ENCODE results near the gene CERS3.

The CERS3 gene

DNA sequence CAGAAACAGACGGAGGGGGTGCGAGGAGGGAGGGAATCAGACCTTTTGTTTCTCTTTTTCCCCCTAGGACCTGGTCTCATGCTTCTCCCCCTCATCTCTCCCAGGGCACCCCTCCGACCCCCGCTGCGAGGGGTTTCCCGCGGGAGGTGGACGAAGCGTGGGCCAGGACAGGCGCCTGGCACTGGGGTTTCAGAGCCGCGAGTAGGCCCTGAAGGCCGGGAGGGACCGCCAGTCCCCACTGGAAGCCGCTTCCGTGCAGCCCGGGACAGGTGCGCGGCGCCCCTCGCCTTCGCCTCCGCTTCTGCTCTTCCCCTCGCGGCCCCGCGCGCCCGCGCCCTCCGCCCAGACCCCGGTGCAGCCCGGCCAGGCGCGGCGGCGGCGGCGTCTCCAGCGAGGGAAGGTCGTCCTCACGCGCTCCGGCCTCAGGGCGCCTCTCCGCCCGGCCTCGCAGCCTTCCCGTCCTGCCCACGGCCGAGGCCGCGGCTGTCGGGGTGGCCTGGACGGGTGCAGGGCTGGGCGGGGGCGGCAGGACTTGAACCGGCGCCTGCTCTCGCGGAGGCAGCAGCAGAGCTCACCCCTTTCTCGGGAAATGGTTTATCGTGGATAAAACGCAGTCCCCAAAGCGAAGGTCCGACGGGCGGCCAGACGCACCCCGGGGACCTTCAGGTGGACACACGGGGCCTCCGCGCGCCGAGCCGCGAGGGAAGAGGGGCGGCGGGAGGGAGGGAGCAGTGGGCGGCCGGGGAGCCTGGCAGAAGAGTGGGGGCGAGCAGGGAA is 155.4 kb downstream of the CERS3 start:
- FAIRE-seq (no peak), DNase-seq (ENCODE audit: insufficient read length) (no peak)
- TF ChIP-seq POLR2A (IDR thresholded peaks at IDR 0.05; ENCODE audit: low read depth, low read length) (no peak), TAF1 (IDR thresholded peaks at IDR 0.05; ENCODE audit: borderline replicate concordance, low read depth, low read length) (no peak), POLR2AphosphoS5 (IDR thresholded peaks at IDR 0.05; ENCODE audit: low read depth, low read length) (no peak)

DNA sequence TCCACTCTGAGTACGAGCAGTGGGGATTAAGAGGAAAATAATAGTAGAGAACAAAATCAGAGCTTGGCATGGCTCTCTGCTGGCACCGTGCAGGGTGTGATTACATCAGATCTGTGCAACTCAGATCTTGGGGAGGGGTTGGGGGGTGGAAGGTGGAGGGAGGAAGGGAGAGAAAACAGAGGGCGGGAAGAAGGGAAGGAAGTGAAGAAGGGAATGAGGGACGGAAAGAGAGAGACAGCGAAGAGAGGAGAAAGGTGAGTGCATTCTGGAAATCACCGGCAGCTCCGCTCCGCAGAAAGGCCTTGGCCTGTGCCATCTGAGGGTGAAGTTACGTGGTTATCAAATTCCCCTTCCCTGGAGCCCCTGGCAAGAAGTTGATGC is 156.0 kb downstream of the CERS3 start:
- TF ChIP-seq TAF1 (IDR thresholded peaks at IDR 0.05; ENCODE audit: borderline replicate concordance, low read depth, low read length) (no peak), POLR2A (IDR thresholded peaks at IDR 0.05; ENCODE audit: low read depth, low read length) (no peak), POLR2AphosphoS5 (IDR thresholded peaks at IDR 0.05; ENCODE audit: low read depth, low read length) (no peak)
- DNase-seq (ENCODE audit: insufficient read length) (no peak), FAIRE-seq (no peak)

DNA sequence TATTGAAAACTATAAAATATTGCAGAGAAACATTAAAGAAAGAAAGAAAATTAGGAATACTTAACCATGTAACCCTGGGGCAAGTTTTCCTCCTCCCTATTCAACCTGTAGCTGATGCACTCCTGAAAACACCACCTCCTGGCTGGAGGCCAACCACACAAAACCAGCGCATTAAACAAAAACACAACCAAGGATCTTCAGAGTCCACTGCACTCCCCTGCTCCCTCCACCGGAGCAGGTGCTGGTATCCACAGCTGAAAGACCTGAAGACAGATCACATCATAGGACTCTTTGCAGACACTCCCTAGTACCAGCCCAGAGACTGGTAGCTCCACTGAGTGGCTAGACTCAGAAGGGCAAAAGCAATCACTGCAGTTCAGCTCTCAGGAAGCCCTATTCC is 173.4 kb downstream of the CERS3 start:
- TF ChIP-seq POLR2AphosphoS5 (IDR thresholded peaks at IDR 0.05; ENCODE audit: low read depth, low read length) (no peak), TAF1 (IDR thresholded peaks at IDR 0.05; ENCODE audit: borderline replicate concordance, low read depth, low read length) (no peak), POLR2A (IDR thresholded peaks at IDR 0.05; ENCODE audit: low read depth, low read length) (no peak)
- no peak for DNase-seq (ENCODE audit: insufficient read length)
- no peak for FAIRE-seq

DNA sequence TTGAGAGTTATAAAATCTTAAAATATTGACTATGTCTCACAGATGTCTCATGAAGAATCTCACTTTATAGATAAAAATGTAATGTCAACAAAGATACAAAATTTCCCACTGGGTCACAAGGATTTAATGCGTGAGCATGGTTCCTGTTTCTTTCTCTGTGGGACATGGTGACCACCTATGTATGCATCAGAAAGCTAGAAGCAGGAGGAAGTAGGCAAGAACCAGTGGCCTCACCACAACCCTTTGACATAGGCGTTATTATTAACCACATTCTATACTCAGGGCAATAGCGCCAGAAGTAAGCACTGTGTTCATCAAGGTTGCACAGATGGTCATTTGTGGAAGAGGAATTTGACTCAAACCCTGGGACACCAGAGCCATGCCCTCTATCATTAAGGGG is 175.3 kb downstream of the CERS3 start:
- FAIRE-seq, result no peak
- no peak for TF ChIP-seq POLR2A (IDR thresholded peaks at IDR 0.05; ENCODE audit: low read depth, low read length)
- TF ChIP-seq POLR2AphosphoS5 (IDR thresholded peaks at IDR 0.05; ENCODE audit: low read depth, low read length), result no peak
- no peak for TF ChIP-seq TAF1 (IDR thresholded peaks at IDR 0.05; ENCODE audit: borderline replicate concordance, low read depth, low read length)
- DNase-seq (ENCODE audit: insufficient read length), result no peak

DNA sequence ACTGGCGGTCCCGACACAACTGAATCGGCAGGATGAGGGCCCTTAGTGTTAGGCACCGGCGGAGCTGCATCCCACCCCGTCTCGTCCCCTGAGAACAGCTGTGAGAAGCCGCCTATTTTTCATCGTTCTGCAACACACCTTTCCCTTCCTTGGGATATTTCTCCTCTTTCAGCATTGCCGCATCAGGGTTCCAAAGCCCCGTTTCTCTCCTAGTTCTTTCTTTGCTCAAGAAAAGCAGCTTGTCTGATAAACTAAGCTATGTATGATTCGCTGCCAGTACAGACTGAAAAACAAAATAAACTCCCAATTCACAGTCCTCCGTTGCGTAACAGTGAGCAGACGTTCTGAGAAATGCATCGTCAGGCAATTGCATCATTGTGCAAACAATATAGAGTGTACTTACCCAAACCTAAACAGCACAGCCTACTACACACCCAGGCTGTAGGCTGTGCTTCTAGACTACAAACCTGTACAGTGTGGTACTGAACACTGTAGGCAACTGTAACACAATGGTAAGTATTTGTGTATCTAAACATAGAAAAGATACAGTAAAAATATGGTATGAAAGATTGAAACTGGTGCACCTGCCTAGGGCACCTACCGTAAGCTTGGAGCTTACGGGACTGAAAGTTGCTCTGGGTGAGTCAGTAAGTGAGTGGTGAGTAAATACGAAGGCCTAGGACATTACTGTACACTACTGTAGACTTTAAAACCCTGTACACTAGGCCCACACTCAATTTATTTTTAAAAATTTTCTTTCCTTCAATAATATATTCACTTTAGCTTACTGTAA is 178.1 kb downstream of the CERS3 start:
- TF ChIP-seq POLR2AphosphoS5 (IDR thresholded peaks at IDR 0.05; ENCODE audit: low read depth, low read length) (no peak), POLR2A (IDR thresholded peaks at IDR 0.05; ENCODE audit: low read depth, low read length) (no peak), TAF1 (IDR thresholded peaks at IDR 0.05; ENCODE audit: borderline replicate concordance, low read depth, low read length) (no peak)
- FAIRE-seq, result no peak
- no peak for DNase-seq (ENCODE audit: insufficient read length)

Measured in GM12892 (cell line).